Ecto neural progenitor cell (in vitro differentiated cells): ENCODE measurements around the gene PNN.
"Not testable (repeated sequence)": the region's sequence is repeated elsewhere in the genome, so short reads cannot be mapped to it uniquely, and the experiment has no call there.

Source experiments
- DNase-seq: peaks from one replicate; pipeline ENCODE4 v3.0.0-alpha.2; 2018; ENCODE audit warnings: low spot score

The PNN gene

DNA sequence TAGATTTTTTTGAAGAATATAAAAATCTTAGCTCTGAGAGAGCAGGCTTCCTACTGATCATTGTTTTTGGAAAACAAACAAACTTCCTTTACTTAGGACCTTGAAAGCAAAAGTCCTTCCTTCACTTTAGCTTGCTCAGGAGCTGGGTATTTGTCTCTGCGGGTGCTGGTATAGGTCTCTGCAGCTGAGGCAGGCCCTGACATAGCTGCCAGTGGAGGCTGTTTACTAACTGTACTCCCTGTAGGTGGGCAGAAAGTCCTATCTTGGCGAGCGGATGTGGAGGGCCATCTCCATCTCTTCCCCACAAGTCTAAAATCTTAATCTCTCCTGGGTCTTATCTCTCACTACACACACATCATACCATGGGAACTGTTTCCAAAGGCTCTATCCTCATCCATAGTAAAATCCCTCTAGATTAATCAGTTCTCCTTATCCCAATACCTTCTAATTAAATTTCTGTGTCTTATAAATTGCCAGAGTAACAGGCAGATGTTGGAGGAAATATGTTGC lies 54.6 kb downstream of the PNN start:
- DNase-seq: no peak

DNA sequence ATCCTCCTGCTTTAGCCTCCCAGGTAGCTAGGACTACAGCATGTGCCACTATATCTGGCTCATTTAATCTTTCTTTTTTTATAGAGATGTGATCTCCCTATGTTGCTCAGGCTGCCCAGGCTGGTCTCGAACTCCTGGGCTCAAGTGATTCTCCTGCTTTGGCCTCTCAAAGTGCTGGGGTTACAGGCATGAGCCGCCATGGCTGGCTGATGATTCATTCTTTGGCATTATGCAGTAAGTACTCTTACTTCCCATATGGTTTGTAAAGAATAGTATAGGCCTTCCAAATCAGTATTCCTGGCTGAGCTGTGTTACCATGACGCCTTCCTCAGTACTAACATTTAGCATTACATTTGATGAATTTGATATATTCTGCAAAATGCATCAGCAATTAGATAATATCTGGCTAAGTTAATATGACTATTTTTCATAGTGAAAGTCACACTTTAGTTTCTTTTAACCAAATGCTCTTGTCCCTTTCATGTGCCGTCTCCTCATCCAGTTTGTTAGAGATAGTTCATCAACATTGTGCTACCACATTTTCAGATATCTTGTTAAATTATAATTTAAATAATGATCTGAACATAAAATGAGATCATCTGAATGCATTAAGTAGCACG lies 55.5 kb downstream of the PNN start:
- no peak for DNase-seq

DNA sequence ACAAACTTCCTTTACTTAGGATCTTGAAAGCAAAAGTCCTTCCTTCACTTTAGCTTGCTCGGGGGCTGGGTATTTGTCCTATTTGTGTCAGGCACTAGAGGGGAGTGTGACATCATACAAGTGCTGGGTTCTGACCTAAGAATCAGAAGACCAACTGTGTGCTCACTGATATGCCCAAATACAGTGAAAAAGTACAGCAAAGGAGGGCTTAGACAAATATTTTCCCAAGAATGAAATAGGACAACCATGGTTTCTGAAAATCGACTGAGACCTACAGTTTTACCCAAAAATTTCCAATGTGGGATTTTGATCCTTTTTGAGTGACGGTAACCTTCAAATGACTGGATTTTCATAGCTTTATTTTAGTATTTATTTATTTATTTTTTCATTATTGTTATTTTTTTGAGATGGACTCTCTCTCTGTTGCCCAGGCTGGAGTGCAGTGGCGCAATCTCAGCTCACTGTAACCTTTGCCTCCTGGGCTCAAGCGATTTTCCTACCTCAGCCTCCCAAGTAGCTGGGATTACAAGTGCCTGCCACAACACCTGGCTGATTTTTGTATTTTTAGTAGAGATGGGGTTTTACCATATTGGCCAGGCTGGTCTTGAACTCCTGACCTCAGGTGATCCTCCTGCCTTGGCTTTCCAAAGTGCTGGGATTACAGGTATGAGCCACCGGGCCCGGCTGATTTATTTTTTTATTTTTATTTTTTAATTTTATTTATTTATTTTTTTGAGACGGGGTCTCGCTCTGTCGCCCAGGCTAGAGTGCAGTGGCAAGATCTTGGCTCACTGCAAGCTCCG lies 56.9 kb downstream of the PNN start:
- DNase-seq: not testable (repeated sequence)
